Glutamatergic neuron (in vitro differentiated cells): ENCODE results near the gene AFF4. TPM values are rescaled to one million over a fixed set of nuclear protein-coding genes. Genes with fewer than 3 reads are reported as not detected.

Source experiments
- DNase-seq: peaks from one replicate; pipeline ENCODE4 v3.0.0; 2022
- H3K27ac Mint-ChIP-seq: one replicate; pipeline ENCODE4 v1.8.0; 2020; ENCODE audit warnings: mild to moderate bottlenecking, mixed read lengths, inconsistent platforms; ENCODE audit not compliant: unreplicated experiment
- H3K27me3 Mint-ChIP-seq: one replicate; pipeline ENCODE4 v1.8.0; 2020; ENCODE audit warnings: mild to moderate bottlenecking, moderate library complexity, mixed read lengths, inconsistent platforms; ENCODE audit not compliant: unreplicated experiment
- H3K36me3 Mint-ChIP-seq: one replicate; pipeline ENCODE4 v1.8.0; 2020; ENCODE audit warnings: mild to moderate bottlenecking, mixed read lengths, inconsistent platforms; ENCODE audit not compliant: unreplicated experiment
- H3K4me1 Mint-ChIP-seq: one replicate; pipeline ENCODE4 v1.8.0; 2020; ENCODE audit warnings: mild to moderate bottlenecking, low read depth, mixed read lengths, inconsistent platforms; ENCODE audit not compliant: unreplicated experiment
- H3K4me3 Mint-ChIP-seq: one replicate; pipeline ENCODE4 v1.8.0; 2020; ENCODE audit warnings: mild to moderate bottlenecking, mixed read lengths, inconsistent platforms; ENCODE audit not compliant: unreplicated experiment
- H3K9me3 Mint-ChIP-seq: one replicate; pipeline ENCODE4 v1.8.0; 2020; ENCODE audit warnings: mild to moderate bottlenecking, moderate library complexity, mixed read lengths, inconsistent platforms; ENCODE audit not compliant: unreplicated experiment
- CTCF ChIP-seq: fragments of 200-600 bp; sonication (generic); IDR thresholded peaks from one replicate; pipeline ENCODE4 v1.5.0; 2021; ENCODE audit not compliant: partially characterized antibody, unreplicated experiment
- total RNA-seq: library from RNA; stranded (reverse); fragmentation: NEBNext Ultra II Directional; extraction: Animal tissue kit (Norgen Biotek cat#: 25700); gene quantifications from one replicate; pipeline ENCODE4 v1.2.1, GENCODE V29; 2021; ENCODE audit not compliant: unreplicated experiment

The AFF4 gene
- total RNA-seq, 1 donor from 2014 or later = 135 TPM

GRCh38 chr5:132854301-132854700, 109.1 kb downstream of the AFF4 start:
- Mint-ChIP-seq H3K9me3 (no peaks in the 10 kb centered on the region), H3K4me1 (no peaks in the 10 kb centered on the region), H3K27me3 (no peaks in the 10 kb centered on the region), H3K4me3 (no peak overlapping the region), H3K27ac (no peak overlapping the region), H3K36me3 (no peaks in the 10 kb centered on the region)
- DNase-seq = no peak
- no peak for TF ChIP-seq CTCF

GRCh38 chr5:132853790-132854189, 109.6 kb downstream of the AFF4 start:
- H3K36me3 Mint-ChIP-seq = no peaks in the 10 kb centered on the region
- no peaks in the 10 kb centered on the region for H3K27me3 Mint-ChIP-seq
- no peaks in the 10 kb centered on the region for H3K9me3 Mint-ChIP-seq

GRCh38 chr5:132853323-132853722, 110.1 kb downstream of the AFF4 start:
- Mint-ChIP-seq H3K36me3 (no peaks in the 10 kb centered on the region), H3K9me3 (no peaks in the 10 kb centered on the region), H3K27ac (no peak overlapping the region), H3K27me3 (no peaks in the 10 kb centered on the region), H3K4me1 (no peaks in the 10 kb centered on the region), H3K4me3 (no peak overlapping the region)
- no peak for DNase-seq
- TF ChIP-seq CTCF = no peak

More at GRCh38 chr5:132853790-132854189, 109.6 kb downstream of the AFF4 start:
- H3K4me1 Mint-ChIP-seq = no peaks in the 10 kb centered on the region
- no peak for DNase-seq
- no peak for TF ChIP-seq CTCF
- H3K27ac Mint-ChIP-seq = no peak overlapping the region
- H3K4me3 Mint-ChIP-seq = no peak overlapping the region

- Mint-ChIP-seq H3K4me1 (no peaks in the 10 kb centered on the region), H3K36me3 (no peaks in the 10 kb centered on the region), H3K9me3 (no peaks in the 10 kb centered on the region), H3K27me3 (no peaks in the 10 kb centered on the region), H3K4me3 (no peak overlapping the region), H3K27ac (no peak overlapping the region)
- no peak for TF ChIP-seq CTCF
- no peak for DNase-seq
Observed at GRCh38 chr5:132850066-132850465, 113.4 kb downstream of the AFF4 start.

GRCh38 chr5:132849347-132849746, 114.1 kb downstream of the AFF4 start:
- Mint-ChIP-seq H3K9me3 (no peaks in the 10 kb centered on the region), H3K4me3 (no peak overlapping the region), H3K4me1 (no peaks in the 10 kb centered on the region), H3K27ac (no peak overlapping the region), H3K27me3 (no peaks in the 10 kb centered on the region), H3K36me3 (no peaks in the 10 kb centered on the region)
- no peak for TF ChIP-seq CTCF
- no peak for DNase-seq
